Ascending aorta (tissue), 2 donors: ENCODE data around the gene C2CD3. TPM values are rescaled to one million over a fixed set of nuclear protein-coding genes. Genes with fewer than 3 reads are reported as not detected.

Experiments
- DNase-seq, 2 donors: peaks; one replicate each; pipeline ENCODE4 v3.0.0-alpha.2; 2019; ENCODE audit warnings: low spot score in 2 of 2
- H3K27ac ChIP-seq, 2 donors: fragments of 200-600 bp; sonication (generic); one replicate each; pipeline ENCODE4 v1.5.1; 2016 to 2017; ENCODE audit warnings: mild to moderate bottlenecking in 1 of 2
- H3K27me3 ChIP-seq: fragments of 200-600 bp; sonication (generic); one replicate; pipeline ENCODE4 v1.5.1; 2017
- H3K36me3 ChIP-seq, 2 donors: fragments of 200-600 bp; sonication (generic); one replicate each; pipeline ENCODE4 v1.5.1; 2016
- H3K4me1 ChIP-seq, 2 donors: fragments of 200-600 bp; sonication (generic); one replicate each; pipeline ENCODE4 v1.5.1; 2016 to 2017; ENCODE audit warnings: mild to moderate bottlenecking in 1 of 2
- H3K4me3 ChIP-seq, 2 donors: fragments of 200-600 bp; sonication (generic); one replicate each; pipeline ENCODE4 v1.5.1; 2016 to 2017; ENCODE audit warnings: mild to moderate bottlenecking in 1 of 2
- H3K9me3 ChIP-seq, 2 donors: fragments of 200-600 bp; sonication (generic); one replicate each; pipeline ENCODE4 v1.5.1; 2016
- intact Hi-C: fragments of 100-400 bp; cut with DNase I; formaldehyde crosslinking; loops from one replicate; pipeline ENCODE4 v1.15.1; 2023
- total RNA-seq: library from RNA; depleted of rRNA; stranded (reverse); fragments of >200 nt; gene quantifications from one replicate; pipeline ENCODE4 v1.1.0, GENCODE V29; 2016
- TF ChIP-seq, protein P1 (sequence below), 3 experiments: fragments of 200-600 bp in 2 of 3; fragments of 450-650 bp in 1 of 3; sonication (generic) in 2 of 3; IDR thresholded peaks; one replicate each; pipeline ENCODE4 v1.5.1; 2016 to 2019; ENCODE audit warnings: antibody characterized with exemption in 3 of 3, mild to moderate bottlenecking in 1 of 3, moderate library complexity in 1 of 3

C2CD3 gene
- total RNA-seq, 1 donor from 2014 or later, result 11.4 TPM

DNA sequence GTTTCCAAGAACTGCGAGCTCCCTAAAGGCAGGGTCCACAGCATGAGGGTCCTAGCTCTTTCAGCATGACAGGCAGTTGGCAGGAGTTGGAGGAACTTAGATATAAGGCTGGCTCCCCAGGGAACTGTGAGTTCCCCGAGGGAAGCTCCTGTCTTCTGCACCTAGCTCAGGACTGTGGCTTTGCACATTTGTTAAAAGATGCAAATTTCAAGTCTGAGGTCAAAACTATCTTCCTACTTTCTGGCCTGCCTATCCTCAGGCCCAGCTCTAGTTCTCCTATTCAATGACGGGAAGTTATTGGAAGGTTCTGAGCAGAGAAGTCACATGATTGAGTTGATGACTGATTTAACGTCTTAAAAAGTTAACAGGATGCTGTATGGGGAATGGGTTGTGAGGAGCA lies 150.3 kb downstream of the C2CD3 start:
- intact Hi-C loops, result no loop called here
- H3K27ac ChIP-seq, result peak overlapping the region; percentile 73 to 80
- TF ChIP-seq, protein P1, sequence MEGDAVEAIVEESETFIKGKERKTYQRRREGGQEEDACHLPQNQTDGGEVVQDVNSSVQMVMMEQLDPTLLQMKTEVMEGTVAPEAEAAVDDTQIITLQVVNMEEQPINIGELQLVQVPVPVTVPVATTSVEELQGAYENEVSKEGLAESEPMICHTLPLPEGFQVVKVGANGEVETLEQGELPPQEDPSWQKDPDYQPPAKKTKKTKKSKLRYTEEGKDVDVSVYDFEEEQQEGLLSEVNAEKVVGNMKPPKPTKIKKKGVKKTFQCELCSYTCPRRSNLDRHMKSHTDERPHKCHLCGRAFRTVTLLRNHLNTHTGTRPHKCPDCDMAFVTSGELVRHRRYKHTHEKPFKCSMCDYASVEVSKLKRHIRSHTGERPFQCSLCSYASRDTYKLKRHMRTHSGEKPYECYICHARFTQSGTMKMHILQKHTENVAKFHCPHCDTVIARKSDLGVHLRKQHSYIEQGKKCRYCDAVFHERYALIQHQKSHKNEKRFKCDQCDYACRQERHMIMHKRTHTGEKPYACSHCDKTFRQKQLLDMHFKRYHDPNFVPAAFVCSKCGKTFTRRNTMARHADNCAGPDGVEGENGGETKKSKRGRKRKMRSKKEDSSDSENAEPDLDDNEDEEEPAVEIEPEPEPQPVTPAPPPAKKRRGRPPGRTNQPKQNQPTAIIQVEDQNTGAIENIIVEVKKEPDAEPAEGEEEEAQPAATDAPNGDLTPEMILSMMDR (IDR thresholded peaks at IDR 0.05), result no peak

DNA sequence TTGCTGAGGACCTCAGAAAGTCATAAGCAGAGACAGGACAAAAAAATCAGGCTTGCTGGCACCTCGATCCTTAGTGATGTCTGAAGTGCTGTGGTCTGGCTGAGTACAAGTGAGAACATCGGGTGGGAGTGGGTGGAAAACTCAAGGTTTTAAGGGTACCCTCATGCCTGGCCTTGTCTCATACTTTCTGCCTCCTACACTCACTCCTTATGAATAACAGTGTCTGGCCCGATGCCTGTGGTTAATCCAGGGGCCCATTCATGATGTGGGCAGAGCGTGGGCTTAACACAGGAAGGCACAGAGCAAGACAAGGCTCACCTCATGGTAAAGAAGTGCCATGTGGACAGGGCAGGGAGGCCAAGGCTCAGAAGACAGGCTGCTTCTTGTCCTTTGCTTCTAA lies 150.9 kb downstream of the C2CD3 start:
- intact Hi-C loops, result no loop called here
- Histone ChIP-seq H3K27ac (peak overlapping the region; percentile 73 to 80), H3K4me1 (peaks cover 4 to 21% of the 10 kb centered on the region in 2 donors), H3K36me3 (peaks cover 0 to 10% of the 10 kb centered on the region in 2 donors), H3K27me3 (no peaks in the 10 kb centered on the region), H3K4me3 (no peak overlapping the region), H3K9me3 (no peaks in the 10 kb centered on the region)
- TF ChIP-seq, protein P1 (IDR thresholded peaks at IDR 0.05), result no peak
- DNase-seq, result no peak

More for the DNA sequence above, 150.3 kb downstream of the C2CD3 start:
- Histone ChIP-seq H3K27me3 (no peaks in the 10 kb centered on the region), H3K9me3 (no peaks in the 10 kb centered on the region), H3K4me1 (peaks cover 4 to 24% of the 10 kb centered on the region in 2 donors), H3K4me3 (no peak overlapping the region), H3K36me3 (peaks cover 0 to 10% of the 10 kb centered on the region in 2 donors)
- no peak for DNase-seq

DNA sequence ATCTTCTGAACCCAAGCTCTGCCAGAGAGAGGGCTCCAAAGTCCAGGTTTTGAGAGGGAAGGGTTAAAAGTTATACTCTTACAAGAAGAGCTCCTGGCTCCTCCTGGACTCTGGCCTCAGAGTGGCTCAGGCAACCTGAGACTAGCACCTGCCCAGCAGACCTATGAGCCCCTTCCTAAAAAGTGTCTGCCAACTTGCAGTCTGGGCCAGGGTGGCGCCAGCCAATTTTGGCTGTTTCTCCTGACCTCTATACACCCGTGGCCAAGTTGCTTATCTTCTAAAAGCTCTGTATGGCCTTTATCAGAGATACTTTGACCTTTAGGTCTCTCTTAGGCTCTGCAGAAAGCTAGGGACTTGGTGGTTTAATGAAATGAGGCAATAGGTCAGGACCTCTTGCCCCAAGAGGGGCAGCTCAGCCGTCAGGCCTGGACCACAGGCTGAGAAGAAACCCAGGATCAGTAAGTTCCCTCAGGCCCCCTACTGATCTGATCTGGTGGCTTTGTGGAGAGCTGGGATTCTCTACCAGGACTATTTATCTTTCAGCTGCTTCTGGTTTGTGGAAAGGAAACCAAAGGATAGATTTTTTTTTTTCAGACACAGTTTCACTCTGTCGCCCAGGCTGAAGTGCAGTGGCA lies 151.6 kb downstream of the C2CD3 start:
- H3K27ac ChIP-seq, result peak overlapping the region; percentile 73 to 80

DNA sequence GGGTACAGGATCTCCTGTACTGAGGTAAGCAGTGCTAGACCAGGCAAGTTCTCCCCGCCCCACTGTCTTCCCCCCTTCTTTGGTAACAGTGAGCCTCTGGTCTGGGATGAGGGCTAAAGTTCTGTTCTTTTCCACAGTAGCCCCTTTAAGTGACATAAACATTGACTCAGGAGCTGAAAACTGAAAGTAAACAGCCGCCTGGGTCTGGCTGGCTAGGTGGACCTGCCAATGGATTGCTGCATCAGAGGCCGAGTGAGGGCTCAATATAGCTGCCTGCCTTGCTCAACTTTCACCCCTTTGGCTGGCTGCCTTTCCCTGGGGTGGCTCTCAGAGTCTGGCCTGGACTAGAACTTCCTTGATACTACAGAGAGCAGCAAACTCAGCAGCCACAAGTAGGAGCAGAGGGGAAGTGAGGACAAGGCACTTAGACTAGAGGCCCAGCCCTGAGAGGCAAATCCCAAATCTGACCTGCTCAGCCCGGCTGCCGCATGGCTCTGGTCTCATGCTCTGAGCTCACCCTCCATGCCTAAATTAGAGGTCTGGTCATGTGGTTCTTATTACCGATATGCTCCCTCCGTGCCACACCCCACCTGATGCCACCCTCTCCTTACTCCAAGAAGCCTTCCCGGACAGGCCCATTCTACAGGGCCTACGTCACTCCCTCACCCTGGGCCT lies 152.3 kb downstream of the C2CD3 start:
- Histone ChIP-seq H3K4me3 (no peak overlapping the region), H3K36me3 (peaks cover 0 to 16% of the 10 kb centered on the region in 2 donors), H3K9me3 (no peaks in the 10 kb centered on the region), H3K27me3 (no peaks in the 10 kb centered on the region), H3K4me1 (peaks cover 4 to 15% of the 10 kb centered on the region in 2 donors), H3K27ac (peak overlapping the region; percentile 73 to 80)
- peak; percentile 75 to 95 for DNase-seq
- TF ChIP-seq, protein P1 (IDR thresholded peaks at IDR 0.05), result no peak
- intact Hi-C loops, result no loop called here

More for the DNA sequence above, 151.6 kb downstream of the C2CD3 start:
- Histone ChIP-seq H3K9me3 (no peaks in the 10 kb centered on the region), H3K4me1 (peaks cover 4 to 15% of the 10 kb centered on the region in 2 donors), H3K27me3 (no peaks in the 10 kb centered on the region), H3K4me3 (no peak overlapping the region), H3K36me3 (peaks cover 0 to 10% of the 10 kb centered on the region in 2 donors)
- no peak for DNase-seq
- intact Hi-C loops, result no loop called here
- TF ChIP-seq, protein P1 (IDR thresholded peaks at IDR 0.05), result no peak

DNA sequence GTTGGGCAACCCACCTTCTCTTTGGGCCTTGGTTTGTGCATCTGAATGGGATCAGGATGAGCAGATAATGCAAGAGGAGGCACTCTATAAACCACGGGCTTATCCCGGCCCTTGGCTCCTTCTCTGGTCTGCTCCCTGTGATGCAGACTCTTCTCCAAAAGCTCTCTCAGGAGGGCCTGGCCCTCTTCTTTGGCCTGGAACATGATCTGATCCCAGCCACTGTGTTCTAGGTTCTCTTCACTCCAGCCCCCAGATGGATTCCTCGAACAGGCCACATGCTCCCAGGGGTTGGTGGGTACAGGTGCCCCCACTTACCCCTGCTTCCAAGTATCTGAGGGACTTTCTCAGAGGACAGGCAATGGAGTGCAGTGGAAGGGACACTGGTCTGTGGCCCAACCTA lies 153.2 kb downstream of the C2CD3 start:
- no peaks in the 10 kb centered on the region for H3K27me3 ChIP-seq
- peaks cover 5 to 16% of the 10 kb centered on the region in 2 donors for H3K36me3 ChIP-seq
- peak overlapping the region; percentile 73 to 80 for H3K27ac ChIP-seq
- H3K4me1 ChIP-seq, result peaks cover 4 to 15% of the 10 kb centered on the region in 2 donors
- intact Hi-C loops, result no loop called here
- no peak for DNase-seq
- H3K9me3 ChIP-seq, result no peaks in the 10 kb centered on the region
- TF ChIP-seq, protein P1 (IDR thresholded peaks at IDR 0.05), result no peak
- H3K4me3 ChIP-seq, result no peak overlapping the region
